ENCODE data around the gene CACNA1C. TPM values are rescaled to one million over a fixed set of nuclear protein-coding genes. Genes with fewer than 3 reads are reported as not detected.

CACNA1C gene
- total RNA-seq, 1 donor from 2014 or later, result 15.6 TPM

- Histone ChIP-seq H3K4me3 (no peak overlapping the region), H3K9me3 (no peaks in the 10 kb centered on the region), H3K27ac (no peak overlapping the region), H3K27me3 (no peaks in the 10 kb centered on the region), H3K36me3 (no peaks in the 10 kb centered on the region), H3K4me1 (peaks cover 3% of the 10 kb centered on the region)
- intact Hi-C loops (cut with DNase I), result no loop called here
- no peak for TF ChIP-seq CTCF (IDR thresholded peaks at IDR 0.05)
- ATAC-seq (no peak), DNase-seq (peak; percentile 22)
Observed at GRCh38 chr12:2108166-2108565, 55.4 kb downstream of the CACNA1C start.

- intact Hi-C loops (cut with DNase I), result no loop called here
Observed at GRCh38 chr12:2108975-2109671, 56.3 kb downstream of the CACNA1C start.

GRCh38 chr12:2110127-2110526 is 57.3 kb downstream of the CACNA1C start:
- ATAC-seq, result no peak
- H3K36me3 ChIP-seq, result no peaks in the 10 kb centered on the region
- TF ChIP-seq CTCF (IDR thresholded peaks at IDR 0.05), result no peak
- peak; percentile 28 for DNase-seq
- intact Hi-C loops (cut with DNase I), result no loop called here
- H3K27me3 ChIP-seq, result no peaks in the 10 kb centered on the region
- H3K4me1 ChIP-seq, result peaks cover 3% of the 10 kb centered on the region
- no peak overlapping the region for H3K4me3 ChIP-seq
- no peak overlapping the region for H3K27ac ChIP-seq
- H3K9me3 ChIP-seq, result no peaks in the 10 kb centered on the region

More at GRCh38 chr12:2108975-2109671, 56.3 kb downstream of the CACNA1C start:
- H3K4me1 ChIP-seq, result peaks cover 3% of the 10 kb centered on the region
- no peak for ATAC-seq
- no peaks in the 10 kb centered on the region for H3K36me3 ChIP-seq
- no peaks in the 10 kb centered on the region for H3K27me3 ChIP-seq
- DNase-seq, result peak; percentile 34
- H3K9me3 ChIP-seq, result no peaks in the 10 kb centered on the region
- H3K4me3 ChIP-seq, result no peak overlapping the region
- no peak overlapping the region for H3K27ac ChIP-seq
- no peak for TF ChIP-seq CTCF (IDR thresholded peaks at IDR 0.05)

- H3K4me3 ChIP-seq, result no peak overlapping the region
- H3K9me3 ChIP-seq, result no peaks in the 10 kb centered on the region
- DNase-seq, result peak; percentile 47
- no peaks in the 10 kb centered on the region for H3K36me3 ChIP-seq
- TF ChIP-seq CTCF (IDR thresholded peaks at IDR 0.05), result no peak
- intact Hi-C loops (cut with DNase I), result no loop called here
- no peaks in the 10 kb centered on the region for H3K27me3 ChIP-seq
- peaks cover 3% of the 10 kb centered on the region for H3K4me1 ChIP-seq
- no peak overlapping the region for H3K27ac ChIP-seq
- ATAC-seq, result no peak
Observed at GRCh38 chr12:2110849-2111566, 58.2 kb downstream of the CACNA1C start.

- H3K9me3 ChIP-seq, result no peaks in the 10 kb centered on the region
- ATAC-seq, result no peak
- peak; percentile 35 for DNase-seq
- no peaks in the 10 kb centered on the region for H3K27me3 ChIP-seq
- H3K27ac ChIP-seq, result no peak overlapping the region
- TF ChIP-seq CTCF (IDR thresholded peaks at IDR 0.05), result no peak
- intact Hi-C loops (cut with DNase I), result no loop called here
- no peak overlapping the region for H3K4me3 ChIP-seq
- H3K36me3 ChIP-seq, result no peaks in the 10 kb centered on the region
- peaks cover 3% of the 10 kb centered on the region for H3K4me1 ChIP-seq
Observed at GRCh38 chr12:2111826-2112225, 59.0 kb downstream of the CACNA1C start.

Data from upper lobe of right lung (tissue), 1 donor.